NCI-H2029 (cell line): ENCODE data around the gene AKR1B1.
"Not testable (repeated sequence)": the region's sequence is repeated elsewhere in the genome, so short reads cannot be mapped to it uniquely, and the experiment has no call there.

Experiments
- DNase-seq: peaks from one replicate; lab custom pipeline; 2025; lab: John Stamatoyannopoulos, UW

AKR1B1 gene

DNA sequence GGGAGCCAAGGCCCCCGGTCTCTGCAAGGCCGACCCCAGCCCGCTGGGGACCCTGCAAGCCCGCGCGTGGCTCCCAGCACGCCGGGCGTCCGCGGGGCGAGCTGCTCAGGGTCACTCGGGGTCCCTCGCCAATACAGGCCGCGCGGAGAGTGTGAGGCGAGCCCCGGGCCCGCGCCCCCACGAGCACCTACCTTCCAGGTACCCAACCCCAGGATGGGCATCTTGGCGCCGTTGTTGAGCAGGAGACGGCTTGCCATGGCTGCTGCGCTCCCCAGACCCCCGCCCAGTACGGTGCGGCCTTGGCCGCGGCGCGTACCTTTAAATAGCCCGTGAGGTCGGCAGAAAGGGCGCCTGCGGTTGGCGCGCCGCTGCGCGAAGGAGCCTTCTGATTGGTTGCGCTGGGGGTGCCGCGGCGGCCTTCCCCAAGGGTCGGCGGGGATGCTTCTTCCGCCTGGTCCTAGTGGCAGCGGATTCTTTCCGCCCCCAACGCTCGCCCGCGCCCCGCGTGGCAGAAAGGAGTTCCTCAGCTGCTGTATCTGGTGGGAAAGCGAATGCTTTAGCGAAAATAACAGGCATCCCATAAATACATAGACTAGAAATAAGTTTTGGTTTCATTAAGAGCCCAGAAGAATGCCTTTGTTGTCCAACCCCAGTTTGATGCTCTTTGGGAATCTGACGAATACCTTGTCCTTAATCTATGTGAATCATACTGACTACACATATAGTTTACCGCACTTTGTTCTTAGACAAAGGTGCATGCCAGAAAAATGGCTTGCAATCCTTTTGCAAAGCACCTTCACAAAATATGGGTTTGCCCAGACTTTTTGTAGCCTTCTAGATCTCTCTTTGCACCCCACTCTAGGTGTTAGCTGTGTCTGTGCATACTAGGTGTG, at the start of gene AKR1B1:
Gene AKR1B1 (minus strand): TSS at position 295 of the 893 bp plus-strand sequence. CDS start 38 bp downstream, at position 257.
- DNase-seq = no peak

DNA sequence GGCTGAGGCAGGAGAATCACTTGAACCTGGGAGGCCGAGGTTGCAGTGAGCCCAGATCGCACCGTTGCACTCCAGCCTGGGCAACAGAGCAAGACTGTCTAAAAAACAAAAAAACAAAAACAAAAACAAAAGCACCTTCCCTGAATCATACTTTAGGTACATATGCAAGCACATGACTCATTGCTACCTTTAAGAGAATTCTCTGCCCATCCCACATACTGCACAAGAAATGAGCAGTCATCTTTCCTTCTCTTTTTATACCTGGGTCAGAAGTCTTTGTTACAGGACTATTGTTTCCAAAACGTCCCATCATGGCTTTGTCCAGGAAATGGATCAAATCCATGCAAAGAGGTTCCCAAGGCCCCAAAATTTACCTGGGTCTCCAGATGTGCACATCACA, 47.0 kb upstream of the AKR1B1 start:
- DNase-seq = no peak

DNA sequence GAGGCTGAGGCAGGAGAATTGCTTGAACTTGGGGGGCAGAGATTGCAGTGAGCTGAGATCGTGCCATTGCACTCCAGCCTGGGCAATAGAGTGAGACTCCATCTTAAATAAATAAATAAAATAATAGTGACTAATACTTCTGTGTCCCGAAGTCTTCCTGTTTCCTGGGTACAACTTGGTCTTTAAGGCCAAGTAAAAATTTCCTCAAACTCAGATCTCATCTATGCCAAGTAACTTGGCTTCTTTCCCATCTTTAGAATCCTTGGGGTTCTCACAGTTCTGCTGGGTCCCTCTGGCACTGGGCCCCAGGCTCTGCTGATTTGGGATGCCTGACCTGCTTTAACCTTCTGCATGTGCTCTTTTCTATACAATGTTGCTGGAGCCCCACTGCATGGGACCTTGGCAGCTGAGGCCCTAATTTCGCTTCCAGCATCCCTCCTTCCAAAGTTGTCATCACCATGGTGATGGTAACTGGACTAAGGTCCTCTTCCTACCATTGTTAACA, 45.8 kb upstream of the AKR1B1 start:
- DNase-seq = no peak

DNA sequence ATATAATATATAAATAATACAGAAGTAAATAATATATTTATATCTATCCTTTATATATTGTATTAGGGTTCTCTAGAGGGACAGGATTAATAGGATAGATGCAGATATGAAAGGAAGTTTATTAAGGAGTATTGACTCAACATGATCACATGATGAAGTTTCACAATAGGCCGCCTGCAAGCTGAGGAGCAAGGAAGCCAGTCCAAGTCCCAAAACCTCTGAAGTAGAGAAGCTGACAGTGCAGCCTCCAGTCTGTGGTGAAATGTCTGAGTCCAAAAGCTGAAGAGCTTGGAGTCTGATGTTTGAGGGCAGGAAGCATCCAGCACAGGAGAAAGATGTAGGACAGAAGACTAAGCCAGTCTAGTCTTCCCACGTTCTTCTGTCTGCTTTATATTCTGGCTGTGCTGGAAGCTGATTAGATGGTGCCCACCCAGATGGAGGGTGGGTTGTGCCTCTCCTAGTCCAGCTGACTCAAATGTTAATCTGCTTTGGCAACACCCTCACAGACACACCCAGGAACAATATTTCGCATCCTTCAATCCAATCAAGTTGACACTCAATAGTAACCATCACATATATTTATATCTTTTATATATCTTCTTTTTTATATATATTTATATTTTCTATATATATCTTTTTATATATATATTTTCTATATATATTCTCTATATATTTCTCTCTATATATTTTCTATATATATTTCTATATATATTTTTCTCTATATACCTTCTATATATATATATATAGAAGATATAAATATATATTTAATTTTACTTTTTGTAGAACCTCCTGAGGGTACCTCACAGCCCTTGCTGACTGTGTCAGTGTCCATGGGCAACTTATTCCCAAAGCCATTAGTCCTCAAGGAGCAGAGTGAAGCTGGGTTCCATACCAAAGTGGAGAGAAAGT, 43.8 kb upstream of the AKR1B1 start:
- DNase-seq = no peak

DNA sequence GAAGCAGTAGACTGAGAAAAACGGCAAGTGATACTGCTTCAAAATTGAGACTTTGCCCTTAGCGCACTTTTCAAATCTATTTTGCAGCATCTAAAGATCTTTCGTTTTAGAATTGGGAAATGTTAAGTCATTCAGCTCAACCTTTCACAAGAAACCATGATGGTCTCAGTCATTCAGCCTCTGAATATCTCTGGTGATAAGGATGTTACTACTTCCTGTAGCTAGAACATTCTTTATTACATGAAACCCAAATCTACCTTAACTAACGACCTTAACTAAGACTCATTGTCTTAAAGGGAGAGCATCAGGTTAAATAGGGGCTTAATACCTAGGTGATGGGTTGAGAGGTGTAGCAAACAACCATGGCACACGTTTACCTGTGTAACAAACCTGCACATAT, 42.1 kb upstream of the AKR1B1 start:
- no peak for DNase-seq

DNA sequence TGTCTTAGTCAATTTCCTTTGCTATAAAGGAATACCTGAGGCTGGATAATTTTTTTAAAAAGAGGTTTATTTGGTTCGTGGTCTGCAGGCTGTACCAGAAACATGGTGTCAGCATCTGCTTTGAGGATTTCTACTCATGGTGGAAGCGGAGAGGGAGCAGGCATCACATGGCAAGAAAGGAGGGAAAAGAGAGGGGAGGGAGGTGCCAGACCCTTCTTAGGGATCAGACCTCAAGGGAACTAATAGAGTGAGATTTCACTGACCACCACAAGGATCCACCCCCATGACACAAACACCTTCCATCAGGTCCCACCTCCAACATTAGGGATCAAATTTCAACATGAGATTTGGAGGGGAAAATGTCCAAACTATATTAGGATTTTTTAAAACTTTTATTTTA, 41.5 kb upstream of the AKR1B1 start:
- DNase-seq = no peak

DNA sequence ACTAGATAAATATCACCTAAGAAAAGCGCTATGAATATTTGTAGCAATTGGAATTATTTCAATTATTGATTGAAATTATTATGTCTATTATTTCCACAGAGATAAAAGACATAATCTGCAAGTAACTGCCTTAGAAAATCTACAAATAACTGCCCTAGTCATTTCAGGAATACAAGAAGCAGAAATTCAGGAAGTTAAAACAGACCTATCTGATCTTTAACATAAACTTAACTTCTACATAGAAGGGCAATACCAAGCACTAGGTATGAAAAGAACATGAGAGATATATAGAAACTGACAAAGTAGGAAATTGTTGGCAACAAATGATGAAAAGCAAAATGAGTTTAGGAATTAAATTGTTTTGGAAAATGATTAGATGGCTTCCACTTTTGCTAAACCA, 36.6 kb upstream of the AKR1B1 start:
- DNase-seq = no peak

DNA sequence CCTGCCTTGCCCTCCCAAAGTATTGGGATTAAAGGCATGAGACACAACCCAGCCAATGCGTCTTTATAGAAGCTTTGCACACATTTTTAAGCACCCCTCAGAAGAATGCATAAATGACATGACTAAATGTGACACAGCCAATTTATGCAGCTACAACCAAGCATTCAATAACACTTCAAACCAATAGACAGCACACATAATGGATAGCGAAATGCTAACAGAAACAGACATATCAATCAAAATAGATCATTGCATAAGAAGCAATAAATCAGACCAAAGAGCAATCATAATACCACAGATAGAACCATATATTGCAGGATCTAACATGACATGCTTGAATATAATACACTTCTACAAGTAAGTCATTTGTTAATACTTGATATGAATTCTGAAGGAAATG, 34.2 kb upstream of the AKR1B1 start:
- no peak for DNase-seq

DNA sequence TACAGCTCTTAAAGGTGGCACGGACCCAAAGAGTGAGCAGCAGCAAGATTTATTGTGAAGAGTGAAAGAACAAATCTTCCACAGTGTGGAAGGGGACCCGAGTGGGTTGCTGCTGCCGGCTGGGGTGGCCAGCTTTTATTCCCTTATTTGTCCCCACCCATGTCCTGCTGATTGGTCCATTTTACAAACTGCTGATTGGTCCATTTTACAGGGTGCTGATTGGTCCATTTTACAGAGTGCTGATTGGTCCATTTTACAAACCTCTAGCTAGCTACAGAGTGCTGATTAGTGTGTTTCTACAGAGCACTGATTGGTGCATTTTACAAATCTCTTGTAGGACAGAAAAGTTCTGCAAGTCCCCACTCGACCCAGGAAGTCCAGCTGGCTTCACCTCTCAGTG, 28.8 kb upstream of the AKR1B1 start:
- not testable (repeated sequence) for DNase-seq

DNA sequence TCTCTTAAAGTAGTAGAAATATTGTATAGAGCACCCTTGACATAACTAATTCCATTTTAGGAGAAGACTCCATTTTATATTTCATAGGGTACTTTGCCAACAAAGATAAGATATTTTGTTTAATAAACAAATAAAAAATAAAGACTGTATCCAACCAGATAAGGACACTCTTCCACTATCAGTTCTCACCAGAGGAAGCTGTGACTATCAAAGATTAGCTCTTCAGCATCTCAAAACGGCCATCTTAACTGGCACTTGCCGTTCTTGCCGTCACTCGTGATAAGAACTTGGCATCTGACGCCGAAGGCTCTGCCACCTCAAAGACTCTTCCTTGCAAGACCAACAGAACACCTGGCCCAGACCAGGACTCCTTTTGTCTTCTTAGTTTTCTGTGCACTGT, 26.3 kb upstream of the AKR1B1 start:
- DNase-seq = no peak

DNA sequence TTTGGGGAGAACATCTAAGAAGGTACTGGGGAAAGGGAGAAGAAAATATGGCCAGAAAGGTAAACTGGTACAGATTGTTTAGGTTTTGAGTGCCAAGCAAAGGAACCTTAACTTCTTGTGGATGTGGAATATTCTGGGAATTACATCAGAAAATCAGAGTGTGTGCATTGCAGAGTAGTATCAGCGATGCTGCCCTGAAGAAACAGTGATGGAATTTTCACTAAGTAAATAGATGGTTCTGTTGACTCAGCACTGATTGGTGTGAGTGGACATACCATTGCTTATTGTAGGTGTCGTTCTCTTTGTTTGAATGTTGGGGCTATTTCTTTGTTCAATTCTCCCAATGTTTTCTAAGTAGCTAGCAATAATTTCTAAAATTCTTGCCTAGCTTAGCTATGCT, 24.4 kb upstream of the AKR1B1 start:
- no peak for DNase-seq

DNA sequence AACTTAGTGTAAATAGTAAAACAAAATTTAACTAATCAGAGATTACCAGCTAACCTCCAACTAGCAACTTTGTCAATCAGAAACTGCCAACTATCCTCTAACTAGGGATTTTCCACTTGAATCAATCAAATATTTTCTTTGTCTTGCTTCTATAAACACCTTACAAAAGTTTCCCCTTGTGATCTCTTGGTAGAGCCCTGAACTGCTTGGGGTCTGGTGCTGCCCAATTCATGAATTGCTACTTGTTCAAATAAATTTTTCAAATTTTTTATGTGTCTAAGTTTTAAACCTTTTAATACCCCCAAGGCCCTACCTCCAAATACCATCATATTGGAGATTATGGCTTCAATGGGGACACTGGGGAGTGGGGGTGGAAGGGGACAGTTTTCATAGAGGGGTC, 24.0 kb upstream of the AKR1B1 start:
- DNase-seq = no peak

DNA sequence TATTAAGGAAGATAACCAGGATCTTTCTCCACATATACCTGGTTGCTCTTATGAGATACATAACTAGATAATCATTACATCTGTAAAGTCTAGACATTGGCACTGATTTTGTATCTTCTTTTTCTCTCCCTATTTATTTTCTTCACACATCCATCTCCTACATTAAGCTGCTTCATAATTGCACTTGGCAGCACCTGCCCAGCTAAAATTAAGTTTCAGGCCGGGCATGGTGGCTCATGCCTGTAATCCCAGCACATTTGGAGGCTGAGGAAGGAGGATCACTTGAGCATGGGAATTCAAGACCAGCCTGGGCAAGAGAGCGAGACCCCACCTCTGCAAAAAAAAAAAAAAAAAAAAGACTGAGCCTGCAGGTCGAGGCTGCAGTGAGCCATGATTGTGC, 22.3 kb upstream of the AKR1B1 start:
- DNase-seq = no peak

DNA sequence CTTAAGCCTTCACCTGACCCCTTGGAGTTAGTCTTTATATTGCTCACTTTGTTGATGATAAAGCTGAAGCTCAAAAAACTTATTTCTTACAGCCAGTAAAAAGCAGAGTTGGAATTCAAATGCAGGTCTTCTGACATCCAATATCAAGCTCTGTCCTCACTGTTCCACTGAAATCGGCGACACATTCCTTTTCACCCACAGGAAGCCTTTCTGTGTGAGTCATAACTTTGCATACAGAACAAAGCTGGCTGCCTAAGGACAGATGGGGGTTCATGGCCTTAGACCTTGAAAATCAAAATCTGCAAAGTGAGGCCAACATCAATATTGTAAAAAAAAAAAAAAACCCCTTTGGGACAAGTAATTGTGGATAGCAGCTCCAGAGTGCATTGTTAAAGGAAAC, 21.8 kb upstream of the AKR1B1 start:
- no peak for DNase-seq

DNA sequence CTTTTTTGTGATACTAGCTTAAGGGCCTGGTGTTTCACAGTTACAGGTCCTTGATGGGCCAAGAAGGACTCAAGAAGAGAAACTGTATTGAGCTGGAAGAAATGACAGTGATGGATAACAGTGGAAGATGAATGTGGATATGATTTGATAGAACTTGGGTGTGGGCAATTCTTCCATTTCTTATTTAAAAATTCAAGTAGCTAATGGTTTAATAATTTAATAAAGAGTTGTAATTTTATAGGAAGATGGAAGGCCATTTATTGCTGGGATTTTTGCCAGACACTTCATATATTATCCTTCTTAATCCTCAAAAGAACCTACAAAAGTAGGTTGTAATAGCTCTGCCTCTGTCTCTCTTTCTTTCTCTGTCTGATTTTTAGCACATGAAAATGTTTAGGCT, 21.3 kb upstream of the AKR1B1 start:
- no peak for DNase-seq

DNA sequence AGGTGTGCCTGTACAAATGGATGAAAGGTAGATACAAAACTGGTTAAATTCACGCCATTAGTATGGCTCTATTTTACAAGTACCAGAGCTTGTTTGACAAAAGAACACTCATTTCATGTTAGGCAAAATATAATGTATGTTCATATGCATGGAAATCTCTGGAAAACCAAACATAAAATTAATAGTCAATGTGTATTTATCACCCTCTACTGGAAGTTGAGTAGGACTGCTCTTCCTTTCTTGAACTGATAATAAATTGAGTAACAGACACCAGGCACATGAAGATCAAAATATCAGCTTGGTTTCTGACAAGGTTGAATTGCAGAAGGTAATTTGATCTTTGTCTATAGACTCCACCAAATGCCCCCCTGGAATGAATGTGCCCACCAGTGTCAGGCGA, 19.8 kb upstream of the AKR1B1 start:
- DNase-seq = no peak

DNA sequence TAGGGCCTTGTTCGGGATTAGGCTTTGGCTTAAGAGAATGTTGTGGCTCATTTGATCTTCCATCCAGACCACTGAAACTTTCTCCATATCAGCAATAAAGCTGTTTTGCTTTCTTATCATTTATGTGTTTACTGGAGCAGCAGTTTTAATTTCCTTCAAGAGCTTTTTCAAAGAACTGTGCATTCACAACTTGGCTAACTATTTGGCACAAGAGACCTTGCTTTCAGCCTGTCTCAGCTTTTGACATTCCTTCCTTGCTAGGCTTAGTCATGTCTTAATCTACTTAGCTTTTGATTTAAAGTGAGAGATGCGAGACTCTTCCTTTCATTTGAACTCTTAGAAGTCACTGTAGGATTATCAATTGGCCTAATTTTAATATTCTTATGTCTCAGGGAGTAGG, 19.1 kb upstream of the AKR1B1 start:
- DNase-seq = no peak

DNA sequence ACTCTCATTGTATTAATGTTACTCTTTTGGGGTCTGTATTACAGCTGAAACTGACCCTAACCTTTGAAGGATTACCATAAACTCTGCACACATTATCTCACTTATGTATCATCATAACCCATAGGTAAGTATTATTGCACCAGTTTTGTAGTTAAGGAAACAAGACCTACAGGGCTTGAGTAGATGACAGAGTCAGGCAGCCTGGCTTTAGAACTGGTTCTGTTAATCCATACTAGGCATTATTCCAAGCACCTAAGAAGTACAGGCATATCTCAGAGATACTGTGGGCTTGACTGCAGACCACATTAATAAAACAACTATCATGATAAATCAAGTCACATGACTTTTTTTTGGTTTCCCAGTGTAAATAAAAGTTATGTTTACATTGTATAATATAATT, 17.1 kb upstream of the AKR1B1 start:
- no peak for DNase-seq

DNA sequence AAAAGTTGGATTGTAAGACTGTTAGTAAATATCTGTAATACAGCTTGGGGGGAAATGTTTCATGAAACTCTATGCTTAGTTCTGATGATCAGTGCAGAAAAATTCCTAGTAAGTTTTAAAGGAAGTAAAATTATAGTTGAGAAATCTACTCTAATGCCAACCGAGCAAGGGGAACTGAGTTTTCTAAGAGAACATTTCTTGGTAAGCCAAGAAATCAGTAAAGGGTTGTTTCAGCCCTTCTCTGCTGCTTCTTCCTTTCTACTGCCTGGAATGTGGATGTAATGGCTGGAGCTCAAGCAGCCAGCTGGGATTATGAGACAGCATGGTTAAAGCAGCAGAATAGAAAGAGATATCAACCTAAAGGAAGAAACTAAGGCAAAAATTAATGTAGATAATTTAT, 15.9 kb upstream of the AKR1B1 start:
- no peak for DNase-seq

DNA sequence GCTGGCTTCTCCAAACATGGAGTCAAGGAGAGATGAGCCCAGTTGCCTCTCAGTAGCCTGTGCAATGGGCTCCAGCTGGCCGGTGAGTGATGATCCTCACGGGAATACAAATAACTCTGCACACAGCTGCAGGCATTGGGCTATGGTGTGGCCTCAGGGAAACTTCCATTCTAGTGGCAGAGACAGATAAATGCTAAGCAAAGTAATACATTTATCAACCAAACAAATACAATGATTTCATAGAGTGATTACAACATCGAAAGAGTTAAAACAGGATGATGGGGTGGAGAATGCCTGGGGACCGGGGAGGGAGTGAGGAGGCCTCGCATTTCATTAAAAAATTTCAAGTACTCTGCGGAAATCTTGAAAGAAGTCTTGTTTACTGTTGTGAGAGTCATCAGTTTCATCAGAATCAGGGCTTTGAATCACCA, 15.0 kb upstream of the AKR1B1 start:
- DNase-seq = no peak

DNA sequence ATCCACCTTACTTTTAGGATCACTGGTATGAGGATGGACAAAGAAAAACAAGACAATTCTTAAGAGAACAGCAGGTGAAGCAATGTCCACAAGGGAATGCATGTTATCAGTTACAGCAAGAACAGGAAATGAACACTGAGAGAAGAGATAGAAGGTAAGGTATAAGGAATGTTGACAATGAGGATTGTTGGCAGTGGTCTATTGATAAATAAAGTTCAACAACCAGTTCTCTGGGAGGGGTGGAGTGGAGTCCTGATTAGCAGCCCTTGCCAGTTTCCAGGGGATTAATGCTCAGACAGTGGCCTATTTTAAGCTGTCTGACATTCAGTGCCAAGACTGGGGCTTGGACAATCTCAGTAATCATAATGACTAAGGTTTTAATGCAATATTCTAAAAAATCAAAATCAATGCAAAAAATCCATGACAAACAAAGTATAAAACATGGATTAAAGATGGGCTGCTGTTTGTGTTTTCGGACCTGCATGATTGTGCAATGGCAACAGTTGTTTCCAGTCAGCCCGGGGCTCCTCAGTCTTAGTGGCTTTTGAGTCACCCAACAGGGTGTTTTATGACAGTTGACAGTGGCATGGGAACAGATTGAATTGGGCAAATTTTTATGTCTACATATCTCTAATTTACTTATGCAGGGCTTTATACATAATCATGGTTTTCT, 13.8 kb upstream of the AKR1B1 start:
- no peak for DNase-seq

DNA sequence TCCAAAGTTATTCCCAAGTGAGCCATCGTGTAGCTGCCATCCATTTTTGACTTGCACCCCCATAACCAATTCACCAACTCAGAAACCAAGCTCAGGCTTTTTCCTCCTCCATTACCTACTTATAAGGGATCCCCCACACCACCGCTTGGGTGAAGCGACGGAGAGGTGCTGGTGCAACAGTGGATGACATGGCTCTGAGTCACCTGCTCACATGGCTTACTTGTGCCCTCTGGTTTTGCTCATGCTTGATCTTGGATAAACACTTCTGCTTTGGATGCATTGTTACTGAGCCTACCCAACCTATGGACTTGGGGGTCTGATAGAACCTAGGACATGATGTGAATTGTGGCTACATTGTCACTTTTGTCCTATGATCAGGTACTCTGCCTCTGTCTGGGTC, 12.0 kb upstream of the AKR1B1 start:
- DNase-seq = no peak
